ENCODE measurements around the gene TRAPPC10. TPM values are rescaled to one million over a fixed set of nuclear protein-coding genes. Genes with fewer than 3 reads are reported as not detected.

The TRAPPC10 gene
- total RNA-seq, 1 donor from 2014 or later = 41.7 TPM

- Mint-ChIP-seq H3K27ac (ENCODE audit: unreplicated experiment) (no peak overlapping the region), H3K36me3 (ENCODE audit: unreplicated experiment) (peaks cover 25% of the 10 kb centered on the region), H3K27me3 (ENCODE audit: unreplicated experiment) (no peaks in the 10 kb centered on the region), H3K4me3 (ENCODE audit: unreplicated experiment) (no peak overlapping the region), H3K4me1 (ENCODE audit: unreplicated experiment) (peaks cover 3% of the 10 kb centered on the region), H3K9me3 (ENCODE audit: unreplicated experiment) (no peaks in the 10 kb centered on the region)
- no peak for TF ChIP-seq CTCF (IDR thresholded peaks at IDR 0.05)
- DNase-seq (ENCODE audit: extremely low spot score, unreplicated experiment) = no peak
Measured at GRCh38 chr21:43983390-43983789, 28.7 kb upstream of the TRAPPC10 start.

- H3K9me3 Mint-ChIP-seq (ENCODE audit: unreplicated experiment) = no peaks in the 10 kb centered on the region
- no peak for DNase-seq (ENCODE audit: extremely low spot score, unreplicated experiment)
- TF ChIP-seq CTCF (IDR thresholded peaks at IDR 0.05) = no peak
- H3K27ac Mint-ChIP-seq (ENCODE audit: unreplicated experiment) = no peak overlapping the region
- H3K36me3 Mint-ChIP-seq (ENCODE audit: unreplicated experiment) = peaks cover 23% of the 10 kb centered on the region
- H3K27me3 Mint-ChIP-seq (ENCODE audit: unreplicated experiment) = no peaks in the 10 kb centered on the region
- H3K4me1 Mint-ChIP-seq (ENCODE audit: unreplicated experiment) = peaks cover 3% of the 10 kb centered on the region
- H3K4me3 Mint-ChIP-seq (ENCODE audit: unreplicated experiment) = no peak overlapping the region
Measured at GRCh38 chr21:43983860-43984420, 28.2 kb upstream of the TRAPPC10 start.

- TF ChIP-seq CTCF (IDR thresholded peaks at IDR 0.05) = no peak
- H3K4me3 Mint-ChIP-seq (ENCODE audit: unreplicated experiment) = no peak overlapping the region
- DNase-seq (ENCODE audit: extremely low spot score, unreplicated experiment) = no peak
- H3K4me1 Mint-ChIP-seq (ENCODE audit: unreplicated experiment) = peaks cover 1% of the 10 kb centered on the region
- no peaks in the 10 kb centered on the region for H3K27me3 Mint-ChIP-seq (ENCODE audit: unreplicated experiment)
- peaks cover 20% of the 10 kb centered on the region for H3K36me3 Mint-ChIP-seq (ENCODE audit: unreplicated experiment)
- H3K27ac Mint-ChIP-seq (ENCODE audit: unreplicated experiment) = no peak overlapping the region
- no peaks in the 10 kb centered on the region for H3K9me3 Mint-ChIP-seq (ENCODE audit: unreplicated experiment)
Measured at GRCh38 chr21:43984905-43985689, 27.0 kb upstream of the TRAPPC10 start.

- TF ChIP-seq CTCF (IDR thresholded peaks at IDR 0.05) = no peak
- Mint-ChIP-seq H3K9me3 (ENCODE audit: unreplicated experiment) (no peaks in the 10 kb centered on the region), H3K36me3 (ENCODE audit: unreplicated experiment) (peaks cover 20% of the 10 kb centered on the region), H3K4me1 (ENCODE audit: unreplicated experiment) (peaks cover 1% of the 10 kb centered on the region), H3K27ac (ENCODE audit: unreplicated experiment) (no peak overlapping the region), H3K27me3 (ENCODE audit: unreplicated experiment) (no peaks in the 10 kb centered on the region), H3K4me3 (ENCODE audit: unreplicated experiment) (no peak overlapping the region)
- DNase-seq (ENCODE audit: extremely low spot score, unreplicated experiment) = no peak
Measured at GRCh38 chr21:43985690-43986251, 26.3 kb upstream of the TRAPPC10 start.
